ENCODE measurements around the gene DYRK2. TPM values are rescaled to one million over a fixed set of nuclear protein-coding genes. Genes with fewer than 3 reads are reported as not detected.
A peak's percentile ranks its signal among the peaks of the same experiment; 100 is the strongest.

The DYRK2 gene
- polyA plus RNA-seq, 3 donors: 7.5 to 12.5 (median 9.7) TPM

DNA sequence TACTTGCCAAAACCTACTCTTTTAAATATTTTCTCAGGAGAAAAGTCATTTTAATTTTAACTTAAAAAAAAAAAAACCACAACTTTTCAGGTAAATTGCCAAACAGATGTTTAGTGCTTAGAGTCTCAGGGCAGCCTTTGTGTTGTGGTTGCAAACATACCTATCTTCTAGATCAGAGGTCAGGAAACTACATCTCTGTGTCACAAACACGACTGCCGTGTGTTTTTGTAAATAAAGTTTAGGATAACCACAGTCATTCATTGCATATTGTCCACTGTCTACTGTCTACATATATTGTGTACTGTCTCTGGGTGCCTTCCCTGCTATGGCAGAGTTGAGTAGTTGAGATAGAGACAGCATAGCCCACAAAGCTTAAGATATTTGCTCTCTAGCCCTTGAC, 48.9 kb downstream of the DYRK2 start:
- Histone ChIP-seq H3K36me3 (replicated peaks in 1 of 2; ENCODE audit: control insufficient read depth in 1 of 2, insufficient read depth in 2 of 2, low read length in 2 of 2) (no peaks in the 10 kb centered on the region), H3K4me1 (ENCODE audit: control insufficient read depth in 1 of 2, insufficient read depth in 2 of 2, low read length in 2 of 2) (peaks cover 17 to 20% of the 10 kb centered on the region in 2 donors), H3K27me3 (ENCODE audit: control insufficient read depth in 2 of 2, insufficient read depth in 2 of 2, low read length in 2 of 2) (no peaks in the 10 kb centered on the region), H4K20me1 (ENCODE audit: insufficient read depth, low read length) (no peaks in the 10 kb centered on the region), H2AFZ (ENCODE audit: insufficient read depth, low read depth, low read length, poor library complexity, severe bottlenecking) (no peak overlapping the region), H3K27ac (ENCODE audit: low read depth in 1 of 2, low read length in 2 of 2) (no peak overlapping the region), H3K4me2 (replicated peaks; ENCODE audit: extremely low read depth, low read length, poor library complexity, severe bottlenecking) (no peak overlapping the region), H3K4me3 (replicated peaks in 1 of 3; ENCODE audit: low read depth in 2 of 3, low read length in 3 of 3) (no peak overlapping the region), H3K9me3 (replicated peaks in 1 of 2; ENCODE audit: control insufficient read depth in 1 of 2, insufficient read depth in 1 of 2, low read length in 2 of 2) (no peaks in the 10 kb centered on the region), H3K79me2 (ENCODE audit: insufficient read depth, low read length) (no peaks in the 10 kb centered on the region), H3K9ac (ENCODE audit: insufficient read depth, low read length, poor library complexity, severe bottlenecking) (no peak overlapping the region)
- Mint-ChIP-seq H3K9me3 (peaks cover 0 to 3% (median 0%) of the 10 kb centered on the region in 7 donors), H3K4me1 (peaks cover 19% of the 10 kb centered on the region), H3K27ac (no peak overlapping the region), H3K36me3 (no peaks in the 10 kb centered on the region), H3K4me3 (no peak overlapping the region), H3K27me3 (ENCODE audit: low read depth in 3 of 3) (peaks cover 2 to 6% (median 4%) of the 10 kb centered on the region in 3 donors)
- no CpG with 5 or more reads among the region's 2 CpGs for WGBS (ENCODE audit: insufficient coverage)
- TF ChIP-seq, protein P1, sequence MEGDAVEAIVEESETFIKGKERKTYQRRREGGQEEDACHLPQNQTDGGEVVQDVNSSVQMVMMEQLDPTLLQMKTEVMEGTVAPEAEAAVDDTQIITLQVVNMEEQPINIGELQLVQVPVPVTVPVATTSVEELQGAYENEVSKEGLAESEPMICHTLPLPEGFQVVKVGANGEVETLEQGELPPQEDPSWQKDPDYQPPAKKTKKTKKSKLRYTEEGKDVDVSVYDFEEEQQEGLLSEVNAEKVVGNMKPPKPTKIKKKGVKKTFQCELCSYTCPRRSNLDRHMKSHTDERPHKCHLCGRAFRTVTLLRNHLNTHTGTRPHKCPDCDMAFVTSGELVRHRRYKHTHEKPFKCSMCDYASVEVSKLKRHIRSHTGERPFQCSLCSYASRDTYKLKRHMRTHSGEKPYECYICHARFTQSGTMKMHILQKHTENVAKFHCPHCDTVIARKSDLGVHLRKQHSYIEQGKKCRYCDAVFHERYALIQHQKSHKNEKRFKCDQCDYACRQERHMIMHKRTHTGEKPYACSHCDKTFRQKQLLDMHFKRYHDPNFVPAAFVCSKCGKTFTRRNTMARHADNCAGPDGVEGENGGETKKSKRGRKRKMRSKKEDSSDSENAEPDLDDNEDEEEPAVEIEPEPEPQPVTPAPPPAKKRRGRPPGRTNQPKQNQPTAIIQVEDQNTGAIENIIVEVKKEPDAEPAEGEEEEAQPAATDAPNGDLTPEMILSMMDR (IDR thresholded peaks at IDR 0.05): no peak
- DNase-seq: no peak
- intact Hi-C loops (cut with micrococcal nuclease): no loop called here

DNA sequence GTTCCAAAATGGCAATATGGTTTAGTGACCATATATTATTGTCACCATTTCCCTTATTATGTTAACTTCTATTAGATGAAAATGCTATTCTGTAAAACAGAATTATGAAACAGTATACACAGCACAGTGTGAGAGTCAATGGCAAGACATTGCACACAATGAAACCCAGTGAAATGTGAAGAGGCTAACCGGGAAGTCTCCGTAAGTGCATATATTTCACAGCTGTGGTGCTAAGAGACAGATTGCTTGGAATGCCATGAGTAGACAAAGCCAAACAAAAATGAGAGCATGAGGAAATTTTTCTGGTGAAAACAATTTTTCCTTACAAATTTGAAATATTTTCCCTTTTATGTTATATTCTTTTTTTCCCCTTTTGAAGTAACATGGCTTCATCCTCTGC, 49.4 kb downstream of the DYRK2 start:
- no peaks in the 10 kb centered on the region for H3K36me3 Mint-ChIP-seq
- TF ChIP-seq, protein P1 (IDR thresholded peaks at IDR 0.05): no peak
- H3K4me1 ChIP-seq (ENCODE audit: control insufficient read depth in 1 of 2, insufficient read depth in 2 of 2, low read length in 2 of 2): peaks cover 17 to 20% of the 10 kb centered on the region in 2 donors
- no peak overlapping the region for H3K4me3 Mint-ChIP-seq
- H3K27ac ChIP-seq (ENCODE audit: low read depth in 1 of 2, low read length in 2 of 2): peak overlapping the region in 1 of 2 donors; percentile 88
- H3K27me3 Mint-ChIP-seq (ENCODE audit: low read depth in 3 of 3): peaks cover 2 to 8% (median 4%) of the 10 kb centered on the region in 3 donors
- H3K79me2 ChIP-seq (ENCODE audit: insufficient read depth, low read length): no peaks in the 10 kb centered on the region
- H3K4me2 ChIP-seq (replicated peaks; ENCODE audit: extremely low read depth, low read length, poor library complexity, severe bottlenecking): peak overlapping the region; percentile 77
- no peak overlapping the region for H3K9ac ChIP-seq (ENCODE audit: insufficient read depth, low read length, poor library complexity, severe bottlenecking)
- H2AFZ ChIP-seq (ENCODE audit: insufficient read depth, low read depth, low read length, poor library complexity, severe bottlenecking): no peak overlapping the region
- H3K27me3 ChIP-seq (ENCODE audit: control insufficient read depth in 2 of 2, insufficient read depth in 2 of 2, low read length in 2 of 2): no peaks in the 10 kb centered on the region
- DNase-seq: no peak
- intact Hi-C loops (cut with micrococcal nuclease): no loop called here
- H3K9me3 Mint-ChIP-seq: peaks cover 0 to 3% (median 0%) of the 10 kb centered on the region in 7 donors
- H3K4me3 ChIP-seq (replicated peaks in 1 of 3; ENCODE audit: low read depth in 2 of 3, low read length in 3 of 3): peak overlapping the region in 1 of 3 experiments; percentile 78
- no peaks in the 10 kb centered on the region for H3K9me3 ChIP-seq (replicated peaks in 1 of 2; ENCODE audit: control insufficient read depth in 1 of 2, insufficient read depth in 1 of 2, low read length in 2 of 2)
- H3K36me3 ChIP-seq (replicated peaks in 1 of 2; ENCODE audit: control insufficient read depth in 1 of 2, insufficient read depth in 2 of 2, low read length in 2 of 2): no peaks in the 10 kb centered on the region
- H4K20me1 ChIP-seq (ENCODE audit: insufficient read depth, low read length): no peaks in the 10 kb centered on the region
- H3K4me1 Mint-ChIP-seq: peaks cover 19% of the 10 kb centered on the region
- peak overlapping the region in 3 of 7 donors; percentile 32 to 92 (median 84) for H3K27ac Mint-ChIP-seq
- WGBS (ENCODE audit: insufficient coverage): 92% methylated on average over 2 of the region's 2 CpGs

Measured in CD14-positive monocyte (primary cell).